Calu3 (cell line): Measurements from ENCODE around the gene LRRC56. TPM values are rescaled to one million over a fixed set of nuclear protein-coding genes. Genes with fewer than 3 reads are reported as not detected.

Experiments
- Bru-seq: library from RNA; stranded (reverse); fragments of 400-500 nt; gene quantifications from one replicate; lab custom pipeline; 2021; lab: Mats Ljungman, UMichigan
- BruChase-seq, 2 experiments: library from RNA; stranded (reverse); fragments of 400-500 nt; gene quantifications; one replicate each; lab custom pipeline; 2021; lab: Mats Ljungman, UMichigan
- BruUV-seq: library from RNA; stranded (reverse); fragments of 400-500 nt; replicated peaks from 2 replicates; lab custom pipeline; 2021; lab: Mats Ljungman, UMichigan
- CTCF ChIA-PET: fragments of 300-600 bp; sonication (Branson Sonifier 250); formaldehyde crosslinking; loops from one replicate; lab custom pipeline; 2022; ENCODE audit warnings: antibody characterized with exemption; lab: Charles Lee
- DNase-seq: peaks from one replicate; pipeline ENCODE4 v3.0.0; 2022
- H3K27ac Mint-ChIP-seq: one replicate; pipeline ENCODE4 v1.8.0; 2022; ENCODE audit warnings: mixed read lengths; ENCODE audit not compliant: unreplicated experiment
- H3K27me3 Mint-ChIP-seq: one replicate; pipeline ENCODE4 v1.8.0; 2022; ENCODE audit warnings: mixed read lengths; ENCODE audit not compliant: unreplicated experiment
- H3K36me3 Mint-ChIP-seq: one replicate; pipeline ENCODE4 v1.8.0; 2022; ENCODE audit warnings: mild to moderate bottlenecking, moderate library complexity, mixed read lengths; ENCODE audit not compliant: insufficient read depth, unreplicated experiment
- H3K4me1 Mint-ChIP-seq: one replicate; pipeline ENCODE4 v1.8.0; 2022; ENCODE audit warnings: mild to moderate bottlenecking, low read depth, mixed read lengths; ENCODE audit not compliant: unreplicated experiment
- H3K4me3 Mint-ChIP-seq: one replicate; pipeline ENCODE4 v1.8.0; 2022; ENCODE audit warnings: mild to moderate bottlenecking, low read depth, moderate library complexity, mixed read lengths; ENCODE audit not compliant: unreplicated experiment
- H3K9me3 Mint-ChIP-seq: one replicate; pipeline ENCODE4 v1.8.0; 2022; ENCODE audit warnings: low read depth, mixed read lengths; ENCODE audit not compliant: unreplicated experiment
- intact Hi-C: fragments of 100-400 bp; cut with micrococcal nuclease; formaldehyde crosslinking; loops from one replicate; pipeline ENCODE4 v1.10.0; 2022; ENCODE audit not compliant: unreplicated experiment
- long read RNA-seq: library from polyadenylated mRNA; stranded (forward); transcript quantifications from one replicate; pipeline ENCODE4 v2.0.0, GENCODE V29; 2022
- total RNA-seq: library from RNA; stranded (reverse); gene quantifications from 2 replicates; pipeline ENCODE4 v1.2.3, GENCODE V29; 2022
- TF ChIP-seq, protein P1 (sequence below): fragments of 200-600 bp; IDR thresholded peaks from one replicate; pipeline ENCODE4 v1.8.0; 2022; ENCODE audit warnings: antibody characterized with exemption; ENCODE audit not compliant: unreplicated experiment

The LRRC56 gene, protein sequence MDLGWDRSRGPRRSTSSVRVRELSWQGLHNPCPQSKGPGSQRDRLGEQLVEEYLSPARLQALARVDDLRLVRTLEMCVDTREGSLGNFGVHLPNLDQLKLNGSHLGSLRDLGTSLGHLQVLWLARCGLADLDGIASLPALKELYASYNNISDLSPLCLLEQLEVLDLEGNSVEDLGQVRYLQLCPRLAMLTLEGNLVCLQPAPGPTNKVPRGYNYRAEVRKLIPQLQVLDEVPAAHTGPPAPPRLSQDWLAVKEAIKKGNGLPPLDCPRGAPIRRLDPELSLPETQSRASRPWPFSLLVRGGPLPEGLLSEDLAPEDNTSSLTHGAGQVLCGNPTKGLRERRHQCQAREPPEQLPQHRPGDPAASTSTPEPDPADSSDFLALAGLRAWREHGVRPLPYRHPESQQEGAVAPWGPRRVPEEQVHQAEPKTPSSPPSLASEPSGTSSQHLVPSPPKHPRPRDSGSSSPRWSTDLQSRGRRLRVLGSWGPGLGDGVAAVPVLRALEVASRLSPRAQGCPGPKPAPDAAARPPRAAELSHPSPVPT
- 2.2 and 2.6 TPM in 2 replicates for total RNA-seq
- percentile 24 among the genes with signal in this experiment for Bru-seq, nascent RNA
- BruChase-seq, experiment 1, labeled RNA remaining after a 6-hour chase, result percentile 33 among the genes with signal in this experiment
- BruChase-seq, experiment 2, labeled RNA remaining after a 2-hour chase, result percentile 27 among the genes with signal in this experiment
- long read RNA-seq, partial matches to known transcripts, result 0 of 5 reads
- long read RNA-seq, other reads (novel, unspliced or antisense), result 5 of 5 reads

DNA sequence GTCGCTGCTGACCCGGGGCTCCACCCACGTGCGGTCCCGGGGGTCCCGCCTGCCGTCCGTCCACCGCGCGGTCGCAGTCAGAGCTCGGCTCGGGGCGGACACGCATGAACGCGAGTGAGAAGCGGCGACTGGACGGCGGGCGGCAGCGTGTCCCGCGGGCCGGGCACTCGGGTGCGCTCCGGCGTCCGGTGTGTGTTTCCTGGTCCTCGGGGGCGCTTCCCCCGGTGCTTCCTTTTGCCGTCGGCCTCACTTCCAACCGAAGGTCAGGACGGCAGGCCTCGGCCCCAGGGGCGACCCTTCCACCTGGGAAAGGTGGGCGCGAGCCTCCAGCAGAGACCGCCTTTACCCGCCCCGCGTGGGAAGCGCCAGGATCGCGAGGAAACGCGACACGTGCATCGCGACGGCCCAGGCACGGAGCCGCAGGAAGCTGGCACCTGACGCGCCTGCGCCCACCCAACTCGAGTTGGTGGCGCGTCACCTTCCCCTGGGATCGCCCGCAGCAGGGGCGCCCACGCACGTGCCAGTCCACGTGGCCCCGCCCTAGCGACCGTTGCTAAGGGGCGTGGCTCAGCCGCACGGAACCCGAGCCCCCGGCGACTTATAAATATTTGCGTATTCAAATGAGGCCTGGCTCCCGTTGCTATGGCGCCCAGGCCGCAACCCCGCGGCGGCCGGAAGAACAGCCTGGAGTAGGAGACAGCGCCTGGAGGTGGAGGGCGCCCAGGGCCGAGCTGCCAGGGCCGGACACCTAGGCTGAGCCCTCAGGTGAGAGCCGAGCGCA, at the start of gene LRRC56:
TSS of gene LRRC56 (plus strand) at position 687 of the 781 bp plus-strand sequence. CDS start 3,158 bp downstream, outside the sequence.
- no TSS peak for BruUV-seq
- CTCF ChIA-PET, result interaction anchor here (2.1 kb wide), 1 partner anchor 18 kb away, joined by 6 read pairs; no protein-coding TSS in a partner anchor
- peak within 1 kb of the TSS; percentile 89 for H3K27ac Mint-ChIP-seq
- DNase-seq, result peak; percentile 89
- H3K36me3 Mint-ChIP-seq, result peaks cover 56% of the 10 kb centered on the region
- TF ChIP-seq, protein P1, sequence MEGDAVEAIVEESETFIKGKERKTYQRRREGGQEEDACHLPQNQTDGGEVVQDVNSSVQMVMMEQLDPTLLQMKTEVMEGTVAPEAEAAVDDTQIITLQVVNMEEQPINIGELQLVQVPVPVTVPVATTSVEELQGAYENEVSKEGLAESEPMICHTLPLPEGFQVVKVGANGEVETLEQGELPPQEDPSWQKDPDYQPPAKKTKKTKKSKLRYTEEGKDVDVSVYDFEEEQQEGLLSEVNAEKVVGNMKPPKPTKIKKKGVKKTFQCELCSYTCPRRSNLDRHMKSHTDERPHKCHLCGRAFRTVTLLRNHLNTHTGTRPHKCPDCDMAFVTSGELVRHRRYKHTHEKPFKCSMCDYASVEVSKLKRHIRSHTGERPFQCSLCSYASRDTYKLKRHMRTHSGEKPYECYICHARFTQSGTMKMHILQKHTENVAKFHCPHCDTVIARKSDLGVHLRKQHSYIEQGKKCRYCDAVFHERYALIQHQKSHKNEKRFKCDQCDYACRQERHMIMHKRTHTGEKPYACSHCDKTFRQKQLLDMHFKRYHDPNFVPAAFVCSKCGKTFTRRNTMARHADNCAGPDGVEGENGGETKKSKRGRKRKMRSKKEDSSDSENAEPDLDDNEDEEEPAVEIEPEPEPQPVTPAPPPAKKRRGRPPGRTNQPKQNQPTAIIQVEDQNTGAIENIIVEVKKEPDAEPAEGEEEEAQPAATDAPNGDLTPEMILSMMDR, result no peak
- H3K4me1 Mint-ChIP-seq, result peaks cover 7% of the 10 kb centered on the region
- no peaks in the 10 kb centered on the region for H3K27me3 Mint-ChIP-seq
- H3K9me3 Mint-ChIP-seq, result no peaks in the 10 kb centered on the region
- intact Hi-C loops, result no loop called here
- H3K4me3 Mint-ChIP-seq, result peak within 1 kb of the TSS; percentile 90

DNA sequence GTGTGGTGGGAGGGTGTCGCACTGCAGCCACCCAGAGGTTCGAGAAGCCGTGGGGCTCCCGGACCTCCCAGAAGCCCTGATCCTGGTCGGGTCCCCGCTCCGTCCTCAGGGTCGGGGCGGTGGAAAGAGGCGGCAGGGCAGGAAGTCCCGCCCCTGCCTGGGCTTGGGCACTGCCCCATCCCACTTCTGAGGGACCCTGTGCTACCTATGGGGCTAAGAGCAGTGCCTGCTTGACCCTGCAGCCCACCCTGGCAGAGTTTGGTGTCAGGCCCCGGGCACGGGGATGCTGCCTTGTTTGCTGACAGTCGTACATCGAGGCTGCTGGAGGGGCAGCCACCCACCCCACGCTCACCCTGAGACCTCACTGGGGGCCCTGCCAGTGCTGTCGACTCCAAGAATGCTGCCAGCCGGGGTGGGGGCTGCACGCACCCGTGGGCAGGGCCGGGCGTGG, 49.7 kb upstream of the LRRC56 start:
- TF ChIP-seq, protein P1, result no peak

DNA sequence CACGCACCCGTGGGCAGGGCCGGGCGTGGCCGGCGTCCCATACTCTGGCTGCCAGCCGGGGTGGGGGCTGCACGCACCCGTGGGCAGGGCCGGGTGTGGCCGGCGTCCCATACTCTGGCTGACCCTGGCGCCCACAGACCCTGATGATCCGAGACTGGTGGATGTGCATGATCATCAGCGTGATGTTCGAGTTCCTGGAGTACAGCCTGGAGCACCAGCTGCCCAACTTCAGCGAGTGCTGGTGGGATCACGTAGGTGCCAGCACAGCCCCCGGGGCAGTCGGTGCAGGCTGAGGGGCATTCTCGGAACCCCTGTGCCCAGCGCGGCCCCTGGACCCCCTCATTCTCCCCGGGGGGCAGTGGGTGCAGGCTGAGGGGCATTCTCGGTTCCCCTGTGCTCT, 49.3 kb upstream of the LRRC56 start:
- intact Hi-C loops, result no loop called here
- no TSS peak for BruUV-seq

More for the DNA sequence above, 49.7 kb upstream of the LRRC56 start:
- intact Hi-C loops, result no loop called here
- Mint-ChIP-seq H3K4me1 (no peaks in the 10 kb centered on the region), H3K36me3 (peaks cover 27% of the 10 kb centered on the region), H3K9me3 (no peaks in the 10 kb centered on the region), H3K4me3 (no peak overlapping the region), H3K27me3 (no peaks in the 10 kb centered on the region), H3K27ac (no peak overlapping the region)
- DNase-seq, result no peak
- BruUV-seq, result no TSS peak
- CTCF ChIA-PET, result no interaction called here

More for the DNA sequence above, 49.3 kb upstream of the LRRC56 start:
- Mint-ChIP-seq H3K36me3 (peaks cover 32% of the 10 kb centered on the region), H3K27ac (no peak overlapping the region), H3K4me1 (no peaks in the 10 kb centered on the region), H3K4me3 (no peak overlapping the region), H3K9me3 (no peaks in the 10 kb centered on the region), H3K27me3 (no peaks in the 10 kb centered on the region)
- TF ChIP-seq, protein P1, result no peak
- DNase-seq, result no peak
- CTCF ChIA-PET, result no interaction called here
